Measurements from ENCODE around the gene ROPN1B. TPM values are rescaled to one million over a fixed set of nuclear protein-coding genes. Genes with fewer than 3 reads are reported as not detected.

ROPN1B gene
- total and polyA plus RNA-seq, 2 donors (not counting 1 experiment from before 2014, with no cell fraction given), result not detected

DNA sequence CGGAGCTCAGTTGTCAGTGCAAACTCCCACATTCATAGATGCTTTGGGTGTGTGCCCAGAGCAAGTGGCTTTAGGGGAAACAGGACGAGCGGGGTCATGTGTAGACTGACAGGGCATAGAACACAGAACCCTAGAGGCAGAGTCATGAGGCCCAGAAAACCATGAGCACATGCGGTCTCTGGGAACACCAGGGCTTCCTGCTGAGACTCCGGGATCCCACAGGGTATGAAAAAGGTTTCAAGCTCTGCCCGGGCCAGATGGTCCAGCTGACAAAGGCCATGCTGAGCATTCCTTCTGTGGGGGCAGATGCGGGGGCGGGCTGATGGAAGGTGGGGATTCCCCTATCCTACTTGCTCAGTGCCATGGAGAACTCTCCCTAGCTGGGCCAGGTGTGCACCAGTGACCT lies 44.8 kb downstream of the ROPN1B start:
- H3K27ac ChIP-seq (ENCODE audit: insufficient read depth, low read length), result no peak overlapping the region
- no peaks in the 10 kb centered on the region for H4K20me1 ChIP-seq (ENCODE audit: control insufficient read depth, extremely low read depth, insufficient read depth, low read length)
- no peak overlapping the region for H2AFZ ChIP-seq (ENCODE audit: low read length)
- H3K9ac ChIP-seq (ENCODE audit: insufficient read depth, low read length), result no peak overlapping the region
- no peaks in the 10 kb centered on the region for H3K79me2 ChIP-seq (ENCODE audit: control insufficient read depth, insufficient read depth, low read length)
- H3K9me3 ChIP-seq (ENCODE audit: control insufficient read depth, insufficient read depth, low read depth, low read length), result no peaks in the 10 kb centered on the region
- H3K4me3 ChIP-seq (replicated peaks in 1 of 4; ENCODE audit: control extremely low read depth in 1 of 4, insufficient read depth in 1 of 4, low read depth in 3 of 4, low read length in 4 of 4), result no peak overlapping the region
- no peak overlapping the region for H3K4me2 ChIP-seq (ENCODE audit: extremely low read depth, insufficient read depth, low read length)
- TF ChIP-seq, protein P1, sequence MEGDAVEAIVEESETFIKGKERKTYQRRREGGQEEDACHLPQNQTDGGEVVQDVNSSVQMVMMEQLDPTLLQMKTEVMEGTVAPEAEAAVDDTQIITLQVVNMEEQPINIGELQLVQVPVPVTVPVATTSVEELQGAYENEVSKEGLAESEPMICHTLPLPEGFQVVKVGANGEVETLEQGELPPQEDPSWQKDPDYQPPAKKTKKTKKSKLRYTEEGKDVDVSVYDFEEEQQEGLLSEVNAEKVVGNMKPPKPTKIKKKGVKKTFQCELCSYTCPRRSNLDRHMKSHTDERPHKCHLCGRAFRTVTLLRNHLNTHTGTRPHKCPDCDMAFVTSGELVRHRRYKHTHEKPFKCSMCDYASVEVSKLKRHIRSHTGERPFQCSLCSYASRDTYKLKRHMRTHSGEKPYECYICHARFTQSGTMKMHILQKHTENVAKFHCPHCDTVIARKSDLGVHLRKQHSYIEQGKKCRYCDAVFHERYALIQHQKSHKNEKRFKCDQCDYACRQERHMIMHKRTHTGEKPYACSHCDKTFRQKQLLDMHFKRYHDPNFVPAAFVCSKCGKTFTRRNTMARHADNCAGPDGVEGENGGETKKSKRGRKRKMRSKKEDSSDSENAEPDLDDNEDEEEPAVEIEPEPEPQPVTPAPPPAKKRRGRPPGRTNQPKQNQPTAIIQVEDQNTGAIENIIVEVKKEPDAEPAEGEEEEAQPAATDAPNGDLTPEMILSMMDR (conservative IDR thresholded peaks at IDR 0.05 in 1 of 2, IDR thresholded peaks at IDR 0.05 in 1 of 2; ENCODE audit: low read depth in 1 of 2, low read length in 2 of 2), result no peak
- no peak for TF ChIP-seq EZH2 (IDR thresholded peaks at IDR 0.05; ENCODE audit: low read length, missing control alignments)
- H3K4me1 ChIP-seq (ENCODE audit: control insufficient read depth, extremely low read depth, insufficient read depth, low read length), result no peaks in the 10 kb centered on the region
- H3K27me3 ChIP-seq (ENCODE audit: control insufficient read depth, insufficient read depth, low read length), result no peaks in the 10 kb centered on the region
- H3K36me3 ChIP-seq (ENCODE audit: control insufficient read depth, insufficient read depth, low read length), result no peaks in the 10 kb centered on the region
- peak in 1 of 2 donors; percentile 23 for DNase-seq (ENCODE audit: low read depth in 2 of 2)

DNA sequence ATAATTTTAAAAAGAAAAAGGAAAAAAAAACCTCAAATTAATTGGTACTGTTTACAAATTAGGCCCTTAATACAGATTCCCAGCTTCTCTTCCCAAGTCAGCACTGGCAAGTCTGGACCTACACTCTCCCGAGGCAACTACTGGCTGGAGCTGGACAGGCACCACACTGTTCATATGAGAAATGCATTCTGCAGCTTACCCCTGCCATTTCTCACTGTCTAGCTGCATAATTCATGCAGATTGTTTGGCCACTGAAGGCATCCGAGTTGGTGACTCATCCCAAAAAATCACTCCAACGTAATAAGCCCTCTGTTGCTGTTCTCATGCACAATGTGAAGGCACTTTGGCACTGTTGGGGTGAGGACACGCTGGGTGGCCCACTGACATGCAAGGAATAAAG lies 45.3 kb downstream of the ROPN1B start:
- no peaks in the 10 kb centered on the region for H4K20me1 ChIP-seq (ENCODE audit: control insufficient read depth, extremely low read depth, insufficient read depth, low read length)
- no peaks in the 10 kb centered on the region for H3K27me3 ChIP-seq (ENCODE audit: control insufficient read depth, insufficient read depth, low read length)
- peak; percentile 33 to 75 for DNase-seq (ENCODE audit: low read depth in 2 of 2)
- H3K4me3 ChIP-seq (replicated peaks in 1 of 4; ENCODE audit: control extremely low read depth in 1 of 4, insufficient read depth in 1 of 4, low read depth in 3 of 4, low read length in 4 of 4), result no peak overlapping the region
- no peak overlapping the region for H3K9ac ChIP-seq (ENCODE audit: insufficient read depth, low read length)
- H3K9me3 ChIP-seq (ENCODE audit: control insufficient read depth, insufficient read depth, low read depth, low read length), result no peaks in the 10 kb centered on the region
- no peak overlapping the region for H2AFZ ChIP-seq (ENCODE audit: low read length)
- no peak overlapping the region for H3K4me2 ChIP-seq (ENCODE audit: extremely low read depth, insufficient read depth, low read length)
- TF ChIP-seq EZH2 (IDR thresholded peaks at IDR 0.05; ENCODE audit: low read length, missing control alignments), result no peak
- TF ChIP-seq, protein P1 (conservative IDR thresholded peaks at IDR 0.05 in 1 of 2, IDR thresholded peaks at IDR 0.05 in 1 of 2; ENCODE audit: low read depth in 1 of 2, low read length in 2 of 2), result no peak
- no peaks in the 10 kb centered on the region for H3K36me3 ChIP-seq (ENCODE audit: control insufficient read depth, insufficient read depth, low read length)
- H3K27ac ChIP-seq (ENCODE audit: insufficient read depth, low read length), result no peak overlapping the region
- no peaks in the 10 kb centered on the region for H3K4me1 ChIP-seq (ENCODE audit: control insufficient read depth, extremely low read depth, insufficient read depth, low read length)
- H3K79me2 ChIP-seq (ENCODE audit: control insufficient read depth, insufficient read depth, low read length), result no peaks in the 10 kb centered on the region

DNA sequence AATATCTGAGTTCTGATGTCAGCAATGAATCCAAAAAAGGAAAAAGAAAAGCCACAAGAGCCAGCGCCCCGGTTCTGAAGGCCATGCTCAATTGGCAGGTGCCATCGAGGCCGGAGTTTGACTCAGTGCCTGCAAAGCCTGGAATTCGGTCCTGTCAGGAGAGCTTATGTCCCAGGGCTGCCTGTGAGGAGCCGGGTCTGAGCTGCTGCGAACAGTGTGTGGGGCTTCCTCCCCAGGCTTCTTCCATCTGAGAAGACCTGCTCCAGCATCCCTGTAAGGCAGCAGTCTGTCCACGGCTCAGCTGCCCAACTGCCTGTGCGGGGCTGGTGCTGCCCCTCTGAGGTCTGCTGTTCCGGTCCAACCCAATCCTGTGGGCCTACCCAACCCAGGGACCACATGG lies 46.1 kb downstream of the ROPN1B start:
- no peaks in the 10 kb centered on the region for H3K4me1 ChIP-seq (ENCODE audit: control insufficient read depth, extremely low read depth, insufficient read depth, low read length)
- H3K9ac ChIP-seq (ENCODE audit: insufficient read depth, low read length), result no peak overlapping the region
- no peaks in the 10 kb centered on the region for H3K36me3 ChIP-seq (ENCODE audit: control insufficient read depth, insufficient read depth, low read length)
- H3K79me2 ChIP-seq (ENCODE audit: control insufficient read depth, insufficient read depth, low read length), result no peaks in the 10 kb centered on the region
- H3K27ac ChIP-seq (ENCODE audit: insufficient read depth, low read length), result no peak overlapping the region
- H3K4me2 ChIP-seq (ENCODE audit: extremely low read depth, insufficient read depth, low read length), result no peak overlapping the region
- no peaks in the 10 kb centered on the region for H4K20me1 ChIP-seq (ENCODE audit: control insufficient read depth, extremely low read depth, insufficient read depth, low read length)
- TF ChIP-seq EZH2 (IDR thresholded peaks at IDR 0.05; ENCODE audit: low read length, missing control alignments), result no peak
- TF ChIP-seq, protein P1 (conservative IDR thresholded peaks at IDR 0.05 in 1 of 2, IDR thresholded peaks at IDR 0.05 in 1 of 2; ENCODE audit: low read depth in 1 of 2, low read length in 2 of 2), result no peak
- H3K9me3 ChIP-seq (ENCODE audit: control insufficient read depth, insufficient read depth, low read depth, low read length), result no peaks in the 10 kb centered on the region
- no peak overlapping the region for H2AFZ ChIP-seq (ENCODE audit: low read length)
- no peaks in the 10 kb centered on the region for H3K27me3 ChIP-seq (ENCODE audit: control insufficient read depth, insufficient read depth, low read length)
- no peak overlapping the region for H3K4me3 ChIP-seq (replicated peaks in 1 of 4; ENCODE audit: control extremely low read depth in 1 of 4, insufficient read depth in 1 of 4, low read depth in 3 of 4, low read length in 4 of 4)
- DNase-seq (ENCODE audit: low read depth in 2 of 2), result no peak

Data from fibroblast of lung (primary cell).